GM13976 (cell line): ENCODE measurements around the gene NIPAL4.

Source experiments
- DNase-seq: peaks from one replicate; pipeline ENCODE4 v3.0.0; 2012; ENCODE audit warnings: low spot score
- CTCF ChIP-seq: IDR thresholded peaks from 2 replicates; pipeline ENCODE4 v1.5.1; 2012; ENCODE audit warnings: borderline replicate concordance, mild to moderate bottlenecking; ENCODE audit not compliant: insufficient read depth; ENCODE audit errors: extremely low read depth, missing control alignments, control extremely low read depth
- in situ Hi-C: fragments of 300-500 bp; cut with MboI; formaldehyde crosslinking; loops from one replicate; pipeline ENCODE4 v1.12.0; 2022; ENCODE audit warnings: low sequenced_read_pairs, mixed read lengths, inconsistent platforms; ENCODE audit not compliant: unreplicated experiment

The NIPAL4 gene

GRCh38 chr5:157506066-157506590, 46.1 kb downstream of the NIPAL4 start:
- no peak for DNase-seq
- in situ Hi-C loops = no loop called here
- TF ChIP-seq CTCF = no peak

- in situ Hi-C loops = no loop called here
- no peak for TF ChIP-seq CTCF
- no peak for DNase-seq
Measured at GRCh38 chr5:157506981-157507780, 47.2 kb downstream of the NIPAL4 start.

- in situ Hi-C loops = no loop called here
- TF ChIP-seq CTCF = no peak
- DNase-seq = no peak
Measured at GRCh38 chr5:157509093-157509492, 49.1 kb downstream of the NIPAL4 start.

GRCh38 chr5:157509587-157509986, 49.6 kb downstream of the NIPAL4 start:
- TF ChIP-seq CTCF = no peak
- in situ Hi-C loops = no loop called here
- DNase-seq = no peak

GRCh38 chr5:157510682-157511081, 50.7 kb downstream of the NIPAL4 start:
- in situ Hi-C loops = no loop called here
- DNase-seq = no peak
- TF ChIP-seq CTCF = no peak

GRCh38 chr5:157511651-157512644, 51.9 kb downstream of the NIPAL4 start:
- in situ Hi-C loops = no loop called here
- TF ChIP-seq CTCF = no peak
- no peak for DNase-seq
